GM10248 (cell line): ENCODE results near the gene SPRR1A.
A peak's percentile ranks its signal among the peaks of the same experiment; 100 is the strongest.

Experiments used
- CTCF ChIA-PET: fragments of 300-600 bp; sonication (Branson Sonifier 250); formaldehyde crosslinking; extraction: SDS; loops from one replicate; lab custom pipeline; 2021; ENCODE audit warnings: antibody characterized with exemption; lab: Yijun Ruan, JAX
- POLR2A ChIA-PET: fragments of 350-650 bp; sonication (Branson Sonifier 250); formaldehyde crosslinking; extraction: SDS; loops from one replicate; lab custom pipeline; 2020; ENCODE audit warnings: antibody characterized with exemption; lab: Yijun Ruan, JAX
- DNase-seq: peaks from one replicate; pipeline ENCODE4 v3.0.0; 2012; ENCODE audit errors: extremely low spot score
- TF ChIP-seq, protein P1 (sequence below): IDR thresholded peaks from 2 replicates; pipeline ENCODE4 v1.5.1; 2012; ENCODE audit warnings: mild to moderate bottlenecking, low read depth; ENCODE audit errors: extremely low read depth, missing control alignments, control extremely low read depth

SPRR1A gene

DNA sequence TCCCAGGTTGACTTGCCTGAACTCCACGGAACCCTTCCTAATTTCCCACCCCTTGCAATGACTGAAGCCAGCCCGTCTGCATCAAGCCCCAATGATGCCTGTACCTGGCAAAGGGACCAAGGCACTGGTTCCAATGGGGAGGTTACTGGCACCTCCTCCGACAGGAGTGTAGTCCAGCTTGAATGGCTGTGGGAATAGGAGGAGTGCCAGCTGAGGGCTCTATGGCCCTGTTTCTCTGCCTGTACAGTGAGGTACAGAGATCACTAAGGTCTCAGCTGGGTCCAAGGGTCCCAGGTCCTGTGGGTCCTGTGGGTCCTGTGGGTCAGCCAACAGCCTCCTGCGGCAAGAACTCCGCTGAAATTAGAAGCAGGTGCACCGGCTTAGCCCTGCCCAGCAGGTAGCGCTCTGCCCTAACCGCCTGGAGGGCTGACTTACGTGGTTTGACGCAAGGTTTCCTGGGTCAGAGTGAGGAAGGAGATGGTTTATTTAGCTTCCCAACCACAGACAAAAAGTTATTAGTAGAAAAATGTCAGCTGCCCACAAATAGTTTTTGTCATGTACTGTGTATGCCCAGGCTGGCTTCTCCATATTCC is 23.3 kb upstream of the SPRR1A start:
- DNase-seq: peak; percentile 26
- CTCF ChIA-PET: interaction anchor here (0.9 to 1.4 kb wide), 2 partner anchors 47 to 270 kb away, joined by 3 to 5 read pairs; no protein-coding TSS in a partner anchor
- TF ChIP-seq, protein P1, sequence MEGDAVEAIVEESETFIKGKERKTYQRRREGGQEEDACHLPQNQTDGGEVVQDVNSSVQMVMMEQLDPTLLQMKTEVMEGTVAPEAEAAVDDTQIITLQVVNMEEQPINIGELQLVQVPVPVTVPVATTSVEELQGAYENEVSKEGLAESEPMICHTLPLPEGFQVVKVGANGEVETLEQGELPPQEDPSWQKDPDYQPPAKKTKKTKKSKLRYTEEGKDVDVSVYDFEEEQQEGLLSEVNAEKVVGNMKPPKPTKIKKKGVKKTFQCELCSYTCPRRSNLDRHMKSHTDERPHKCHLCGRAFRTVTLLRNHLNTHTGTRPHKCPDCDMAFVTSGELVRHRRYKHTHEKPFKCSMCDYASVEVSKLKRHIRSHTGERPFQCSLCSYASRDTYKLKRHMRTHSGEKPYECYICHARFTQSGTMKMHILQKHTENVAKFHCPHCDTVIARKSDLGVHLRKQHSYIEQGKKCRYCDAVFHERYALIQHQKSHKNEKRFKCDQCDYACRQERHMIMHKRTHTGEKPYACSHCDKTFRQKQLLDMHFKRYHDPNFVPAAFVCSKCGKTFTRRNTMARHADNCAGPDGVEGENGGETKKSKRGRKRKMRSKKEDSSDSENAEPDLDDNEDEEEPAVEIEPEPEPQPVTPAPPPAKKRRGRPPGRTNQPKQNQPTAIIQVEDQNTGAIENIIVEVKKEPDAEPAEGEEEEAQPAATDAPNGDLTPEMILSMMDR: no peak
- POLR2A ChIA-PET: no interaction called here

DNA sequence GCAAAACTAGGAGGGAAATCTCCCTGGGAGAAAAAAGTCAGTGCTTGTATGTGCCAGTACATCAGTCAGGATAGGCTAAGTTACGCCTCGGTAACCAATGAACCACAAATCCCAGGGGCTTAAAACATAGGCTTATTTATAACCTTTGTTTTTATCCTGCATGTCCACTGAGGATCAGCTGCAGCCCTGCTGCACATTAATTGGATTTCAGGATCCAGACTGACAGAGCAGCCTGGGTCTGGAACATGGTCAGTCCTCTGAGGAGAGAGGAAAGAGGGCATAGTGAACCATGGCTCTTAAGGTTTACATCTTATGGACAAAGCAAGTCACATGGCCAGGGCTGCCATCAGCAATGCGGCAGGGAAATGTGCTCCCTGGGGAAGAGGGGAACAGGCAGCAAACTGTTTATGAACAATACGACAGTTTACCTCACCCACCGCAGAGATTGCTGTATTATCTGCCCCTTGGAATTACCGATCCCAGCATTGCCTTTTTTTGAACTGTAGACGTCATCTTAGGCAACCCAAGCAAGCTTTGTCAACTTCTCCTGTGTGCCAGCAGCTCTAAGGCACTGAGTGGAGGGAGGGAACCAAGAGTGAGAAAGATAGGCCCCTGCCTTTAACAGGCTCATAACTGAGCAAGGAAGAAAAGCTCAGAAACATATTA is 22.5 kb upstream of the SPRR1A start:
- TF ChIP-seq, protein P1: no peak
- POLR2A ChIA-PET: no interaction called here
- CTCF ChIA-PET: interaction anchor here (1.4 kb wide), 1 partner anchor 48 kb away, joined by 5 read pairs; no protein-coding TSS in a partner anchor
- DNase-seq: no peak

DNA sequence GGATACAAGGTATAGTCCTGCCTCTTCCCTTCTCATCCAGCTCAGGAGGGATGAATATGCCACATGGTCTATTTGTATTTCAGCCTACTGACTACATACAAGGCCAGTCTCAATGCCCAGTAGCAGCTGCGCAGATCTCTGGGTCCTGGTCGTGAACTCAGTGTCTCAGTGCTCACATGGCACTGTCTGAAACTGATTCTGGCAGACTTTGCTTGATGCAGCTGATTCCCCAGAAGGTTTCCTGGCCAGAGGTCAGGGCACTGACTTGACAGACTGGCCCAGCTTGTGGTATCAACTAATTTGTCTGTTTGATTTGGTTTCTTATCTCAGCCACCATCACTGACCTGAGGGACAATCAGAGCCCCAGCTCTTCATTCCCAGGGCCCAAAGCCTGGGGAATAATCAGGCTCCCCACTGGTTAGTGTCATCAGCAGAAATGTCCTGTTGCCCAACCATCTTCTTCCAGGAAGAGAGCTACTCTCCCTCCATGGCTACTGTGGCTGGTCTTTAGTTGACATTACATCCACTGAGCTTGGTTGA is 20.9 kb upstream of the SPRR1A start:
- no peak for DNase-seq
- TF ChIP-seq, protein P1: no peak
- ChIA-PET POLR2A (no interaction called here), CTCF (interaction anchor here (2.4 kb wide), 1 partner anchor 37 kb away, joined by 10 read pairs; no protein-coding TSS in a partner anchor)

DNA sequence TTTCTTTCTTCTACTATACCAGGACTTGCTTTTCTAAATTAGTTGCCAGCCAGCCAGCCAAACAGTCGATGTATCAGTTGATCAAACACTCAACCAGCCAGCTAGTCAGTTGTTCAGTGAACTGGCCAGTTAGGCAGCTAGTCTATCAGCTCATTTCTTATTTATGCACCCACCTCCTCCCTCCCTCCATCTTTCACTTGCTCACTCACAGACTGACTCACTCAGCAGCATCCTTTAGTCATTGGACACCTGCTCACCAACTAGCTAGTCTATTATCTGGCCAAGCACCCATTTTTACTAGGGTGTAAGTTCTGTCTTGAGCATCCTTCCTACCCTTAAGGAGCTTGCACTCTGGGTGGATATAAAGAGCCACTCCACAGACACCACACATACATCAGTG is 19.3 kb upstream of the SPRR1A start:
- ChIA-PET CTCF (interaction anchor here (1.6 to 2.4 kb wide), 2 partner anchors 35 to 38 kb away, joined by 3 to 10 read pairs; no protein-coding TSS in a partner anchor), POLR2A (no interaction called here)
- no peak for DNase-seq
- TF ChIP-seq, protein P1: no peak

DNA sequence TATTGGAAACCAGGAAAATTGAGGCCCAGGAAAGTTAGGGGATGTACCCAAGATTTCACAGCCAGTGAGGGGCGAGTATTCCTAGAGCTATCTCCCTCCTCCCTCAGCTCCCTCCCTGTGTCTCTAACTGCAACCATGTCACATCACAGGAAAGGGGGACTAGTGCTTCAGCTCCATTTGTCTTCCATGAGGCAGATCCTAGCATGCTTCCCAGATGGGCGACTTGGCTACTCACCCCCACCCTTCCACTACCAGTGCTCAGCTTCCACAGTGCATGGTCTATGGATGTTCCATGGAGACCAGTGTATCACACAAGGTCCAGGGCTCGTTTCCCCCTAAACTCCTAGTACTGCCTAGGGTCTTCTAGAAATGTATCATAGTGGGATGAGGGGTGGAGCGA is 18.0 kb upstream of the SPRR1A start:
- no peak for DNase-seq
- POLR2A ChIA-PET: no interaction called here
- CTCF ChIA-PET: interaction anchor here (1.6 to 2.5 kb wide), 2 partner anchors 33 to 95 kb away, joined by 3 to 7 read pairs; no protein-coding TSS in a partner anchor
- TF ChIP-seq, protein P1: no peak

DNA sequence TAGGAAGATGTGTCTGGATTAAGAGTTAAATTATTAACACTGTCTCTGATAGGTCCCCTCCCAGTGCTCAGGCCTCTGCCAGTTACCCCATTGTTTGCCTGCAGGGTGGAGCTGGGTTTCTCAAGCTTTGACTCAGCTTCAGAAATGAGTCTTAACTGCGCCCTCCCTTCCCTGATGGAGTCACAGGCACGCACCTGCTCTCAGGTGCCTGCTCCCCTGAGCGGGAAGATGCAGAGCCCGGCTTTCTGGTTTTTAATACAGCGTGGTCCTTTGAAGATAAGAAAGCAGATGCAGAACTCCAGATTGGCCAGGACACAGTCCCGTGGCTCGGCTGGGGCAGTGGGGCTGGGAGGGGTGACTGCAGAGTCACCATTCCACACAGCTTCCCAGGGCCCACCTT is 16.7 kb upstream of the SPRR1A start:
- TF ChIP-seq, protein P1: no peak
- CTCF ChIA-PET: interaction anchor here (0.8 to 2.5 kb wide), 4 partner anchors 12 to 509 kb away, joined by 3 to 7 read pairs (median 4); no protein-coding TSS in a partner anchor
- no peak for DNase-seq
- POLR2A ChIA-PET: no interaction called here
